Measurements from ENCODE around the gene ATP8B4.
"Not testable (repeated sequence)": the region's sequence is repeated elsewhere in the genome, so short reads cannot be mapped to it uniquely, and the experiment has no call there.

ATP8B4 gene

DNA sequence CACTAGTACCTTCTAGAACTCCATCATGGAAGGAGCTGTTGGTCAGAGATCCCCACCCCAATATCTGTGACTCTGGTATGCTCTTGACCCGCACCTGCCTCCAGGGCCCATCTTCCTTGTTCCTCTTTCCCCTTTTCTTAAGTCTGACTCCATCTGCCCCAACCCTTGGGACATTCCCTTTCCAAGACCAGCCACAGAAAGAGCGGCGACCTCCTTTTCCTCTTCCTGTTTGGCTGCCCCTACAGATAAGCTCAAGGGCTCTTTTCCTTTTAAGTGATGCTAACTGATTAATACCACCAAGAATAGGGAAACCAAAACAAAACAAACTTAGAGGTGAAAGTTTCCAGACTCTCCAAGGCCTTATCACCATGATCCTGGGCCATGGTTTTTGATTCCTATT, 21.9 kb upstream of the ATP8B4 start:
- DNase-seq (ENCODE audit: low spot score), result no peak

DNA sequence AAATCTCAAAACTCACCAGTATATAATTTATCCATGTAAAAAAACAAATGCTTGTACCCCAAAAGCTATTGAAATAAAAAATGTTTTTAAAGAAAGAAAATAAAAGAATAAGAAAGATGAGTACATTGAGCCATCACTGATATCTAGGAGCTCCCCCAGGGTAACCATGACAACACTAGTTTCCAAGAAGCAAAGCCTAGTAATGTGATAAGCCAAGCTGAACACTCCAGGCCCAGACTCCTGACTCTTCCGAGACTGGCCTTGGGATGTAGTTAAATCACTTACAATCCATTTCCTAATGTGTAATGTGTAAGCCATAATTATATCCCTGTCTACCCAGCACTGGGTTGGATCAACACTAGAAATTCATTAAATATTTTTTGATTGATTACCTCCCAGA, 21.1 kb upstream of the ATP8B4 start:
- no peak for DNase-seq (ENCODE audit: low spot score)

DNA sequence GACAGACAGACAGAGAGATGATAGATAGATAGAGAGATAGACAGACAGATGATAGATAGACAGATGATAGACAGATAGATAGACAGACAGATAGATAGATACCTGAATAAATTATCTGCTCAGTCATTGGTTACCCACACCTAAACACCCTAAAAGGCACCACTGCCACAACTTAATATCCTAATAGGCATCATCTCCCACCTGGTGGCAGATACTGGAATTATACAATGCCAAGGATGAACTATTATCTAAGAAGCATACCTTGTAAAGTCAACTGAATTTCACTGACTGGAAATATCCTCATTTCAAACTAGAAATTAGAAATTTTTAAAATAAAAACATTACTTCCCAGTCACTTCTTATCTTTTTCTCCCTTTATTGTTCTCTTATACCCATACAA, 19.4 kb upstream of the ATP8B4 start:
- no peak for DNase-seq (ENCODE audit: low spot score)

DNA sequence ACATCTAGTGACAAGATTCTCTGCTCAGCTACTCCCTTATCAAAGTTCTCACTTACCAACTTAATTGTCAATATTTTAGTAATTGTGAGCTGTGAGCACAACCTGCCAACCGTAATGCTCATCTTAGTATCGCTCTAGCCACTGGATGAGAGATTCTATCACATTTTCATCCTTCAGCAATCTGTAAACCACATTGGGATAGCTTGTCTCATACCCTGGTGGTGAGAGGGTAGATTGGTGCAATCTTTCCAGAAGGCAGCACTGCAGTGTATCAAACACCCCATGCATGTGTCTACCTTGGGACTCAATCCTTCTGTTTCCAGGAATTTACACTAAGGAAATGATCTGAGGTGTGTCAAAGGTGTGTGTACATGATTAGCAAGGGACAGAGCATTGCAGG, 18.9 kb upstream of the ATP8B4 start:
- DNase-seq (ENCODE audit: low spot score), result no peak

DNA sequence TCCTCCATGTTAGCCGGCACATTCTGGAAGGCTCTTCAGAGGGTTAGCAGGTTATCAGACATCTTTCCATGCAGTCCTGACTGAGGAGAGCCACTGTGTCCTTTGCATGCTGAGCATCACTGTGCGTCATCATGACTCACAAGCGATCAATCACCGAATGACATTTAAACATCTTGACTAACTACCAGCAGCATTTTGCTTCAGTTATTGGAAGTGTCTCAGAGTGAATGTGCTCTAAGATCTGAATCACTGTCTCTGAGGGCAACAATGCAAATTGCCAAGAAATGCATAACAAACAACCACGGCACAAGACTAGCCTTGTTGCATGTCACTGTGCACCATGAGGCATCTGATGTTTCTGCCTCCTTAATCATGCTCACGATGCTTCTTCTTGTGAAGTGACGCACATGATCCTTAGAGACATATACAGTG, 18.3 kb upstream of the ATP8B4 start:
- DNase-seq (ENCODE audit: low spot score), result no peak

DNA sequence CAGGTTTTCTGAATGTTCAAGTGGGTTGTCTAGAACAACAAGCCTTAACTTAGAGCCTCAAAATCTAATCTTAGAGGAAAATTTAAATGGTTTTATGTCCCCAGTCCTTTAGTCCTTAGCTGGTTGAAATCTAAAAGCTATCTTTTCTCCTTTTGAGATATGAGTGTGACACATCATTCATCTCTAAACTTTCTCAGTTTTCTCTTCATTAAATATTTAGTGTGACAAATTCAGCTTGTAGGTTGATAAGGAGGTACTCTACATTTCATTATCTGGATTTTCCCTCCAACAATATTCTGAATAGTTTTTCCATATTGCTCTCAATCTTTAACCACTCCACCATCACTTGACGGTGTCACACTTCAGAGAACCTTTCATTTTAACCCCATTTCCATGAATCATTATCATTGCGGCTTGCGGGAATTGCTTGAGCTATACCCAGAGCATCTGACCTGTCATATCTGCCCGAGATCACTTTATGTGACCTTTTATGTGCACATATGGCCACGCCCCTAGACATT, 16.1 kb upstream of the ATP8B4 start:
- no peak for DNase-seq (ENCODE audit: low spot score)

DNA sequence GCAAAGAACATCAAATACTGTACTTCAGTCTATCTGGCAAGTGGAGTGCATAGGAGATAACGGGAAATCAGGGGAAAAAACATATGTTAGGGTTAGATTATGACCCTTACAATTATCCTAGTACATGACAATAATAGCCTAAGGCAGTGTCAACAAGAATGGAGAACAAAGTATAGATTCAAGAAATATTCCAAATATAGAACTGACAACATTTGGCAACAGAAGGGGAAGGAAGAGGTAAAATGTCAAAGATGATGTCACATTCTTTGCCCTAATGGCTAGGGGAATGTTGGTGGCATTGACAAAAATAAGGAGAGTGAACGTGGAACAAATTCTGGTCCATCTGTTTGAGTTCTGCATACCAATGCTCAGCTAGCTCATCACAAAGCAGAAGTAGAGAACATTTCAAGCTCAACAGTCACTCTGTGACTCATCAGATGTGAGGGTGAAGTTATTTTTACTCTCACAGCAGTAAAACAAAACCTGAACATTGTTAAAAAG, 15.5 kb upstream of the ATP8B4 start:
- no peak for DNase-seq (ENCODE audit: low spot score)

DNA sequence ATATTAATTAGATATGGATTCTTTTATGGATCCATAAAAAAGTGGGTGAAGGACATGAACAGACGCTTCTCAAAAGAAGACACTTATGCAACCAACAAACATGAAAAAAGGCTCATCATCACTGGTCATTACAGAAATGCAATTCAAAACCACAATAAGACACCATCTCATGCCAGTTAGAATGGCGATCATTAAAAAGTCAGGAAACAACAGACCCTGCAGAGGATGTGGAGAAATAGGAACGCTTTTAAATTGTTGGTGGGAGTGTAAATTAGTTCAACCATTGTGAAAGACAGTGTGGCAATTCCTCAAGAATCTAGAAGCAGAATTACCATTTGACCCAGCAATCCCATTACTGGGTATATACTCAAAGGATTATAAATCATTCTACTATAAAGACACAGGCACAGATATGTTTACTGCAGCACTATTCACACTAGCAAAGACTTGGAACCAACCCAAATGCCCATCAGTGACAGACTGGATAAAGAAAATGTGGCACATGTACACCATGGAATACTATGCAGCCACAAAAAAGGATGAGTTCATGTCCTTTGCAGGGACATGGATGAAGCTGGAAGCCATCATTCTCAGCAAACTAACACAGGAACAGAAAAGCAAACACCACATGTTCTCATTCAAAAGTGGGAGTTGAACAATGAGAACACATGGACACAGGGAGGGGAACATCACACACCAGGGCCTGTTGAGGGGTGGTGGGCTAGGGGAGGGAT, 13.4 kb upstream of the ATP8B4 start:
- not testable (repeated sequence) for DNase-seq (ENCODE audit: low spot score)

DNA sequence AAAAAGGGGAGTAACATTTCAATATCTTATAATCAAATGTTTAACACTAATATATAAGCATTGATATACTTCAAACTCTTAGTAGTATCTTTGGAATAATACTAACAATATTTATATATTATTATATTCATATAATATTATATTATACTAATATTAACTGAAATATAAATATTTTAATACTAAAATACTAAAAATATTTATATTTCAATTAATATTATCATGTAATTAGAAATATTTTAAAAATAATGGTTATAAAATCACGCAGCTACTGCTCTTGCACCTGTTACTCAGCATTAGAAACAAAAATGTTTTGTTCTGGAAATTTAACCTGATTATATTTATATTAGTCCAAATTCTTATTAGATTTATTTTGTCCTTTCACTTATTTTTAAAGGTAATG, 12.6 kb upstream of the ATP8B4 start:
- DNase-seq (ENCODE audit: low spot score), result no peak

DNA sequence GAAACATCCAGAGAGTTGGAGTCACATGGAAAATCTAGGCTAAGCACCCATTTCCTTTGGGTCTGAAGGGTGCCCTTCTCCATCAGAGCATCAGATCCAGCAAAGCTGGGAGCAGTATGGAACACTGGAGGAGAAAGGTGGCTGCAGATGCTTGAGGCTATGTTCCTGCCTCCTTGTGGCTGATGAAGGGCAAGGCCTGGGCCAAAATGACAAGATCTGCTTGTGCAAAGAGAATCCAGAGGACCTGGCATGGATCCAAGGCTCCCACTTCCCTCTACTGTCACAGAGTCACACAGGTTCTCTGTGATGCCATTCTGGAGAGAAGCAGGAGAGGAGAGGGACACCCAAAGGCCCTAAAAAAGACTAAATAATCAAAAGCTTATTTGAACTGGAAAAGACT, 9.2 kb upstream of the ATP8B4 start:
- no peak for DNase-seq (ENCODE audit: low spot score)

DNA sequence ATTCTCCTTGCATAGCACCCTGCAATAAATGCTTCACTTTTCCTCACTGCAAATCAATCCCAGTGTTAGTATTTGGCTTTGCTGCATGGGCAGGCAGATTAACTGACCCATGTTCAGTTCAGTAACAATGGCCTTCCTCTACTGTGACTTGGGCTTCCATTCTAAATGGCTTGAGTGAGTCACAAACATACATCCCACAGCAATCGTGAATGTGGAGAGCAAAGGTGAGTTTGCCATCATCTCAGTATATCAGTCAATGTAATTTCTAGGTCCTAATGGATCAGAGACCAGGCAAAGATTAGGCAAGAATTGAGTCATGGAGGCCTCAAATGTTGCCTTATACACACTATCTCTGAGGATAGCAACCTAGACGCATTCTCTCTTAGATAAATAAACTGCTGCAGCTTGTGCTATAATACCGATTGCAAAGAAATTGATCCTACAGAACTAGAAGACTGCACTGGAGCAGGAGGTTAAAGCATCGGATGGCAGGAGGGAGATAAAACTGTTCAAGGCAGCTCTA, 8.3 kb upstream of the ATP8B4 start:
- no peak for DNase-seq (ENCODE audit: low spot score)

DNA sequence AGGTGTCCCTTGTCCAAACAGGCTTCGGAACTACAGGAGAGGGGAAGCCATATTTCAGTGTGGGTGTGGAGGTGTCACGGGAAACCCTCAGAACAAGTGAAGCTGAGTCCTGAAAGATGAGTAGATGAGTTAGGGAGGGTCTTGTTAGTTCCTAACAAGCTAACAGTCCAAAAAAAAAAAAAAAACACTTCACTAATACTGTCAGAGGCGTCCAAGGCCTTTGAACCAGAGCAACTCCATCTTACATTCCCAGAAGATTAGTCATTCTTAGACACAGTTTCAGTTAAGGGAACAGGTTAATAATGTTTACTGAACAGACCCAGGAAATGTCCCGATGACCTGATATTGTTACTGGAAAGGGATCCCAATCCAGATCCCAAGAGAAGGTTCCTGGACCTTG, 7.0 kb upstream of the ATP8B4 start:
- DNase-seq (ENCODE audit: low spot score), result no peak

DNA sequence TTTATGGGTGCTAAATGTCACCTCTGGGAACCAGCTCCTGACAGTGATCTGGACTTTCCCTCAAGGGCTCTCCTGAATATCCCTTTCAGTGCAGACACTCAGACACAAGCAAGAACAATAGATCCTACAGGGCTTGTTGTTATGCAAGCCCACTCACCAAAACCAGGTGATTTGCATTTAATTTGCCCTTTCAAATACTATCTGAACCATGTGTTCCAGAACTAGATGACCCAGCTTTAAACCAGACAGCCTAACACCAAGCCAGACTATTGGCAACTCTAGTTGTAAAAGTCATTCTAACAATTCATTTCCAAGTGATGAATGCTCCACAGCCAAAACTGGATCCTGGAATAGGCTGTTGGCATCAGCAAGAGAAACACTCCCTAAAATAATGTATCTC, 5.6 kb upstream of the ATP8B4 start:
- DNase-seq (ENCODE audit: low spot score), result no peak

DNA sequence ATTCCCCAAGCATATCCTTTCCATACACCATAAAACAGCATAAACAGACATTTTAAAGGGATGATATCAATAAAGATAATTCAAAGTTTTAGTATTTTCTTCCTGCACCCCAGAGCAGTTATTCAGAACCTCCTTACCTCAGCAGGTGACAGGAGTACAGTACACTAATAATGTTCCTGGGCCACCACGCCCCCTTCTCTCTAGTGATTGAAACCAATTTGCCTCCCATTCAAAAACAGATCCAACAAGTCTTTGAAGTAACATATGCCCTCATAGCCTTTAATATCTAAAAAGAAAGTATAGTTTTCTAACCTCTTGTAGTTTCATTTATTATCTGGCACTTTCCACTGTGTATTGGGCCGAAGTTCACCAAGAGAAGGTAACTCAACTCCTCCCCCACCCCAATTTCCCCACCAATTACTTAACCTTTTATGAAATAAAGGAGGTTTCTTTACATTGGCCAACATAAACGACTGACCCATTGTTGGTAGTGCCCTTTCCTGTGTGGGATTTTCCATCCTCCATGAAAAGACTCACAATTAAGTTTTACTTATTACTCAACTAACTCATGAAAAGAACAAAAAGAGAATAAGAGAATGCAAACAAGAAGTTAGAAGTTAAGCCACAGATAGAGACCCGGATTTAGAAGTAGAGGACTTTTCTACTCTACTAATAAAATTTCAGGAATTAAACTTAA, 5.0 kb upstream of the ATP8B4 start:
- no peak for DNase-seq (ENCODE audit: low spot score)

DNA sequence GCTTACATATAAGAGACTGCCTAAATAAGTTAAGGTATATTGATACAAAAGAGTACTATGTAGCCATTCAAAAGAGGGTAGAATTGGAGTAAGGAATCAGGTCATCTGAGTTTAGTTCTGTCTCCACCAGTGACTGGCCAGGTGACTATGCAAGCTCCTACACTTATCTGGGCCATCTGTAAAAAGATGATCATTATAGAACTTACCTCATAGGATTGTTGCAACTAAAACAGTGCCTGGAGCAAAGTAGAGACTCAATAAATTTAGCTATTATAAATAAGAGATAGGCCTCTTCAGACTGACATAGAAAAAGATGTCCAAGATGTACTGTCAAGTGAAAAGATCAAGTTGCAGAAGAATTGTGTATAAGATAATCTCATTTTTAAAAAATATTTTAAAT, 1.7 kb upstream of the ATP8B4 start:
- DNase-seq (ENCODE audit: low spot score), result no peak

DNA sequence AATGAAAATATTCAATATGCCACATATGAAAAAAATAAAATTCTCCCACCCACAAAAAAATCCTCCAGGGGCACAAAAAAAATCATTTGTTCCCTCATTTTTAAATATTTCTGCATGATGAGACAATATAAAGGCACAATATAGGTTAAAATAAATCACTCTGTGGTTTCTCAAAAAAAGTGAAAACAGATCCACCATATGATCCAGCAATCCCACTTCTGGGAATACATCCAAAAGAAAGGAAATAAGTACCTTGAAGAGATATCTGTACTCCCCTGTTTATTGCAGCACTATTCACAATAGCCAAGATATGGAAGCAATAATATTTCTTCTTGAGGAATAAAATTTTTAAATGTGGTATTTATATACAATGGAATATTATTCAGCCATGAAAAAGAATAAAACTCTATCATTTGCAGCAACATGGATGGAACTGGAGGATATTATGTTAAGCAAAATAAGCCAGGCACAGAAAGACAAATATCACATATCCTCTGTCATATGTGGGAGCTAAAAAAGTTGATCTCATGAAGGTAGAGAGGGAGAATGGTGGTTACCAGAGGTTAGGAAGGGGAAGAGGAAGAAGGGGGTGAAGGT, 1.5 kb downstream of the ATP8B4 start:
- no peak for DNase-seq (ENCODE audit: low spot score)

DNA sequence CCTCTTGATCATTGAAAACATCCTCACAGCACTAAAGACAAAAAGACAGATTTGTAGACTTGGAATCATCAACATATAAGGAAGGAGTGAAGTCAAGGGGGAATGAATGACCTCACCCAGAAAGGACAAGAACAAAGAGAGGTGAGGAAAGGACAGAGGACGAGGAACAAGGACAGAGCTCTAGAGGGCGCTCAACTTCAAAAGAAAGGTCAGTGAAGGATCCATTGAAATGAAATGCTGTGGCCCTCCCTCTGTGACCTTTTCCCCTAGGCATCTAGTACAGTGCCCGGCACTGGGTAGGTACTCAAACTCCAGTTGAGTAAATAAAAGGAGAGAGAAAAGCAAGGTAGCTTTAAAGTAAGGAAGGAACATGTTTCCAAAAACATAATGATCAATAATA, 2.6 kb downstream of the ATP8B4 start:
- DNase-seq (ENCODE audit: low spot score), result peak; percentile 22

DNA sequence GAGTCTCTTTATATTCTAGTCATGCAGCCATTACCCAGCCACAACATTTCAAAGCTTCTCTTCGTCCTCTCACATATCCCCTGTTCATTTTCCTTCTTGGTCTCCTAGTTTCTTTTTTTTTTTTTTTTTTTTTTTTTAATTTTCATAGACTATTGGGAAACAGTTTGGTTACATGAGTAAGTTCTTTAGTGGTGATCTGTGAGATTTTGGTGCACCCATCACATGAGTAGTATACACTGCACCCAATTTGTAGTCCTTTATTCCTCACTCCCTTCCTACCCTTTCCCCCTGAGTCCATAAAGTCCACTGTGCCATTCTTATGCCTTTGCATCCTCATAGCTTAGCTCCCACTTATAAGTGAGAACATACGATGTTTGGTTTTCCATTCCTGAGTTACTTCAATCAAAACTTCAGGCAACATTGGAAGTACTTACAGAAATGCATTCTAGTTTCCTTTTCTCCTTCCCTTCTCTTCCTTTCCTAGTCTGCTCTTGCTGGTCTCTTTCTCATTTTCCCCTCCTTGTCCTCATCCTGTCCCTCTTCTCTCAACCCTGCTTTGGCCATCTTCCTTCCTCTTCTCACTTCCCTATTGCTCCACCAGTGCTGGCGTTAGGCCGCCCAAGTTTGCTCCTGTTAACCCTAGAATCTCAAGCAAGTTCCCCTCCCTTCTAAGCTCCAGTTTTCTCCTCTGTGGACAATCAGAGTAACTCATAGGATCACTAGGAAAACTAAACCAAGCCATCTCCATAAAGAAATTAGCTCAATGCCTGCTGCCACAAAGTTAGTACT, 4.8 kb downstream of the ATP8B4 start:
- no peak for DNase-seq (ENCODE audit: low spot score)

DNA sequence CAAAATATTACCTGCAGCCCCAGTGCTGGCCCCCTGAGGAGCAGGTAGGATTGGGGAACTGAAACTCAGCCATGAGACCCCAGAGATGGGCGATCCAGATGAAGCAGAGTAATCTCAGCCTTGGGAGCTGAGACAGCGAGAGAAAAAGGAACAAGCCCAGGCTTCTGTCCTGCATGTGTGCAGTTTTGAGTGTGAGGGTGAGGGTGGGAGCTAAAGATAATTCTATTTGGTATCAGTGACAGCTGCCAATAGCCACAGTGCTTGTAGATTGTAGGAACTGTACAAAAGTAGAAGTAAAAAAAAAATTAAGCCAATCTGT, 5.9 kb downstream of the ATP8B4 start:
- DNase-seq (ENCODE audit: low spot score), result no peak

DNA sequence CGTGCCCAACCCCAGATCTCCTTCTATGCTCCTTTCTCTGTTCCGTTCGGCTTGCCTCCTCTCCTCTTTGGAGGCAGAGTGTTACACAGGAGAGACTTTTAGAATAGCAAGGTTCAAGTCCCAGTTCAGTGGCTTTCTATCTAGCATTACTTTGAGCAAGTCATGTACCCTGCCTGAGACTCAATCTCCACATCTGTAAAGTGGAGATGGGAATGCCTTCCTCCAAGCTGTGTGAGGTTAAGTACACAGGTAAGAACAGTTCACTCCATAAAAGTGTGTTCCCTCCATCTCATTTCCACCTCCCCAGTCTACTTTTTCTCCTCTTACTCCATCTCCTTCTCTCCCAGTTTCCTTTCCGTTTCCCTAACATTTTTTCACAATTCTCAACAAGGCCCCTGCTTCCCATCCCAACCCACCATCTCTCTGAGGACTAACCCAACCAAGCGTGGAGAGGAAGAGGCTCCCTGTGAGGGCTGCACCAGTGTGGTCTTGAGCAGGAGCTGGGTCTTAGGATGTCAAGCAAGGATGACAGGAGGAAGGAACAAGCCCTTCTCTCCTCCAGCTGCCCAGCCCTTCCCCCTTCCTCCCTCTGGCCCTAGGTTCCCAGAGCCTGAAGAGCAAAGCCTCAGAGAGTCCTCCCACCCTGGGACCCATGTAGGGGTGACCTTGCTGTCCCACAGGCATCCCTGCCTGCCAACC, 6.4 kb downstream of the ATP8B4 start:
- no peak for DNase-seq (ENCODE audit: low spot score)

DNA sequence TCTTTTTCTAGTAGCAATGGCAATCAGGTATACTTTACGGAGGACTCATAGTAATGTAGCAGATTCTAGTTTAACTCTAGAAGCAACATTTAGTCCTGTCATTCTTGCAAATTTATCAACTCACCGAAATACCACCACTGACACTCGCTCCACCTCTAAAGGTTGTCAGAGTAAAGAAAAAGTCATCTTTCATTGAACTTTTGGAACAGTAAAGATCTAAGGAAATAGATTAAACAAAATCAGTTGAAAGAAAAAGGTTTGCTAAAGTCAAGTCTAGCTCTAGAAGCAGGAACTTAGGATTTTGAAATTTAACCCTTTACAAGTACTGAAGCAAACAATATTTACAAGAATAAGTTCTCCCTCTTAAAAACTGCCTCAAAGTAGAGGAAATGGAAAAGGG, 8.7 kb downstream of the ATP8B4 start:
- DNase-seq (ENCODE audit: low spot score), result no peak

All from cerebellar cortex (tissue), 1 donor.